ENCODE measurements around the gene UBXN11.
A peak's percentile ranks its signal among the peaks of the same experiment; 100 is the strongest.
"Not testable (repeated sequence)": the region's sequence is repeated elsewhere in the genome, so short reads cannot be mapped to it uniquely, and the experiment has no call there.

UBXN11 gene

GRCh38 chr1:26336477-26337205, 30.2 kb upstream of the UBXN11 start:
- peak; percentile 58 for DNase-seq (ENCODE audit: low spot score)

- DNase-seq (ENCODE audit: low spot score): no peak
Observed at GRCh38 chr1:26335774-26336476, 29.5 kb upstream of the UBXN11 start.

- DNase-seq (ENCODE audit: low spot score): not testable (repeated sequence)
Observed at GRCh38 chr1:26333312-26333711, 26.9 kb upstream of the UBXN11 start.

GRCh38 chr1:26330276-26330675, 23.8 kb upstream of the UBXN11 start:
- no peak for DNase-seq (ENCODE audit: low spot score)

GRCh38 chr1:26329380-26329779, 22.9 kb upstream of the UBXN11 start:
- not testable (repeated sequence) for DNase-seq (ENCODE audit: low spot score)

GRCh38 chr1:26328597-26328996, 22.2 kb upstream of the UBXN11 start:
- DNase-seq (ENCODE audit: low spot score): no peak

GRCh38 chr1:26327956-26328362, 21.5 kb upstream of the UBXN11 start:
- DNase-seq (ENCODE audit: low spot score): no peak

GRCh38 chr1:26324550-26324949, 18.1 kb upstream of the UBXN11 start:
- no peak for DNase-seq (ENCODE audit: low spot score)

GRCh38 chr1:26323382-26323781, 16.9 kb upstream of the UBXN11 start:
- DNase-seq (ENCODE audit: low spot score): no peak

GRCh38 chr1:26322042-26322331, 15.6 kb upstream of the UBXN11 start:
- DNase-seq (ENCODE audit: low spot score): no peak

GRCh38 chr1:26321315-26322041, 15.0 kb upstream of the UBXN11 start:
- DNase-seq (ENCODE audit: low spot score): peak; percentile 94

GRCh38 chr1:26320896-26321295, 14.5 kb upstream of the UBXN11 start:
- no peak for DNase-seq (ENCODE audit: low spot score)

GRCh38 chr1:26318338-26319064, 12.1 kb upstream of the UBXN11 start:
- peak; percentile 47 for DNase-seq (ENCODE audit: low spot score)

- DNase-seq (ENCODE audit: low spot score): peak; percentile 70
Observed at GRCh38 chr1:26317612-26318337, 11.3 kb upstream of the UBXN11 start, which contains the start of gene CD52. Gene CD52 (plus strand): TSS chr1:26317958. CDS start chr1:26318018, 60 bp downstream.

- no peak for DNase-seq (ENCODE audit: low spot score)
Observed at GRCh38 chr1:26317146-26317545, 10.7 kb upstream of the UBXN11 start.

GRCh38 chr1:26315874-26316850, 9.7 kb upstream of the UBXN11 start:
- DNase-seq (ENCODE audit: low spot score): no peak

GRCh38 chr1:26314501-26314900, 8.1 kb upstream of the UBXN11 start:
- no peak for DNase-seq (ENCODE audit: low spot score)

- not testable (repeated sequence) for DNase-seq (ENCODE audit: low spot score)
Observed at GRCh38 chr1:26307966-26308899, 1.8 kb upstream of the UBXN11 start.

- DNase-seq (ENCODE audit: low spot score): no peak
Observed at GRCh38 chr1:26307363-26307781, 936 bp upstream of the UBXN11 start.
